ENCODE results near the gene TRIOBP. TPM values are rescaled to one million over a fixed set of nuclear protein-coding genes. Genes with fewer than 3 reads are reported as not detected.

The TRIOBP gene
- 42.9 and 47.0 TPM in 2 replicates for total RNA-seq (ENCODE audit: low replicate concordance)
- long read RNA-seq, partial matches to known transcripts: 1 of 3 reads
- long read RNA-seq, other reads (novel, unspliced or antisense): 1 of 3 reads

GRCh38 chr22:37696657-37697537, at the start of gene TRIOBP:
Gene TRIOBP, plus strand, starts transcription at chr22:37697048. Its CDS starts 4,318 bp downstream, at chr22:37701366.
- peak; percentile 93 for DNase-seq (ENCODE audit: extremely low spot score, unreplicated experiment)
- Mint-ChIP-seq H3K4me3 (peak within 1 kb of the TSS; percentile 87), H3K27ac (peak within 1 kb of the TSS; percentile 93), H3K9me3 (no peaks in the 10 kb centered on the region), H3K36me3 (peaks cover 4% of the 10 kb centered on the region), H3K4me1 (ENCODE audit: unreplicated experiment) (peaks cover 16% of the 10 kb centered on the region), H3K27me3 (no peaks in the 10 kb centered on the region)
- peak; percentile 67 for TF ChIP-seq CTCF (conservative IDR thresholded peaks at IDR 0.05)

- Mint-ChIP-seq H3K4me1 (ENCODE audit: unreplicated experiment) (peaks cover 6% of the 10 kb centered on the region), H3K36me3 (no peaks in the 10 kb centered on the region), H3K4me3 (no peak overlapping the region), H3K27ac (no peak overlapping the region), H3K27me3 (no peaks in the 10 kb centered on the region), H3K9me3 (no peaks in the 10 kb centered on the region)
- DNase-seq (ENCODE audit: extremely low spot score, unreplicated experiment): no peak
- no peak for TF ChIP-seq CTCF (conservative IDR thresholded peaks at IDR 0.05)
Observed at GRCh38 chr22:37647317-37647716, 49.5 kb upstream of the TRIOBP start.

- no peak for DNase-seq (ENCODE audit: extremely low spot score, unreplicated experiment)
- H3K27ac Mint-ChIP-seq: no peak overlapping the region
- H3K4me1 Mint-ChIP-seq (ENCODE audit: unreplicated experiment): peaks cover 6% of the 10 kb centered on the region
- no peak for TF ChIP-seq CTCF (conservative IDR thresholded peaks at IDR 0.05)
- no peaks in the 10 kb centered on the region for H3K27me3 Mint-ChIP-seq
- H3K36me3 Mint-ChIP-seq: no peaks in the 10 kb centered on the region
- no peak overlapping the region for H3K4me3 Mint-ChIP-seq
- H3K9me3 Mint-ChIP-seq: no peaks in the 10 kb centered on the region
Observed at GRCh38 chr22:37647928-37648327, 48.9 kb upstream of the TRIOBP start.

- Mint-ChIP-seq H3K4me1 (ENCODE audit: unreplicated experiment) (no peaks in the 10 kb centered on the region), H3K4me3 (no peak overlapping the region), H3K27me3 (no peaks in the 10 kb centered on the region), H3K9me3 (no peaks in the 10 kb centered on the region), H3K27ac (no peak overlapping the region), H3K36me3 (no peaks in the 10 kb centered on the region)
- DNase-seq (ENCODE audit: extremely low spot score, unreplicated experiment): no peak
- TF ChIP-seq CTCF (conservative IDR thresholded peaks at IDR 0.05): no peak
Observed at GRCh38 chr22:37650463-37651136, 46.2 kb upstream of the TRIOBP start.

- Mint-ChIP-seq H3K27ac (no peak overlapping the region), H3K36me3 (no peaks in the 10 kb centered on the region), H3K9me3 (no peaks in the 10 kb centered on the region), H3K4me1 (ENCODE audit: unreplicated experiment) (peaks cover 19% of the 10 kb centered on the region), H3K4me3 (no peak overlapping the region), H3K27me3 (no peaks in the 10 kb centered on the region)
- DNase-seq (ENCODE audit: extremely low spot score, unreplicated experiment): no peak
- no peak for TF ChIP-seq CTCF (conservative IDR thresholded peaks at IDR 0.05)
Observed at GRCh38 chr22:37654563-37655251, 42.1 kb upstream of the TRIOBP start.

Data from type B pancreatic cell (in vitro differentiated cells).